Measurements from ENCODE around the gene RHOB.

DNA sequence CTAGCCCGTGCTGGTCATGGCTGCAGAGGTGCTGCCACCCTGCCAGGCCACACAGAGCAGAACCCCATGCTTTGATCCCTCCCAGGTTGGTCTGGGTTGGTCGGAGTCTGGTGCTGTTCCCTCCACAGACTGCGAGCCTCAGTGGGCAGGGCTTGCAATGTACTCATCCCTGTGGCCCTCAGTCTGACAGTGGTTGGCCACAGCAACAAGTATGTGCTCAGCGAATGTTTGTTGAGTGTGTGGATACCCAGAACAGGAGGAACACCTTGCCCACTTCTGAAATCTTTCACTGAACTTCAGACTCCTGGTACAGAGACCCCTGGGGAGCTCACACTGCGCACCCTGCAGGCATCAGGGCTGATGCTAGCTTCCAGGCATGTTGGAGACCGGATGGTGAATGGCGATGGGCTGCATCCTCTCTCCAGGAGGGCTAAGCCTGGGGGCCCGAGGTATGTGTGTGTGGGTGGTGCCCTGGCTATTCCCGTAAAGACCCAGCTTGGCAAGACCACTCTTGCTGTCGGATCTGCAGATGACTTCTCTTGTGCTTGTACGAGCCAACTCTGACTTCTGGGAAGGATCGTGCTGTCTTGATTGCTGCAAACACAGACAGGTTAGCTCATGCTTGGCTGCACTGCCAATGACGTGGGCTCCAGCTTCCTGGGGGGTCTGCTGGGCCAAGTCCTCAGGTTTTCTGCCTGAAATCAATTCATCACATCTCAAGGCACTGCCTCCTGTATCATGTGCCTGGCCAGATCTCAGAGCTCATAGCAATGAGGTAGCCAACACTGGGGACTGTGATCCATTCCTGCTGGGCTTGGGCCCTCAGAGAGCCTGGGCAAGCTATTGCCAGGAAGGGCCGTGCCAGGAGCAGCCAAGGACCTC is 43.7 kb downstream of the RHOB start:
- TF ChIP-seq CTCF (IDR thresholded peaks at IDR 0.05) (no peak), EZH2 (IDR thresholded peaks at IDR 0.05) (no peak), EZH2phosphoT487 (IDR thresholded peaks at IDR 0.05) (no peak)
